Measurements from ENCODE around the gene KCNMA1.
"Not testable (repeated sequence)": the region's sequence is repeated elsewhere in the genome, so short reads cannot be mapped to it uniquely, and the experiment has no call there.

The KCNMA1 gene

DNA sequence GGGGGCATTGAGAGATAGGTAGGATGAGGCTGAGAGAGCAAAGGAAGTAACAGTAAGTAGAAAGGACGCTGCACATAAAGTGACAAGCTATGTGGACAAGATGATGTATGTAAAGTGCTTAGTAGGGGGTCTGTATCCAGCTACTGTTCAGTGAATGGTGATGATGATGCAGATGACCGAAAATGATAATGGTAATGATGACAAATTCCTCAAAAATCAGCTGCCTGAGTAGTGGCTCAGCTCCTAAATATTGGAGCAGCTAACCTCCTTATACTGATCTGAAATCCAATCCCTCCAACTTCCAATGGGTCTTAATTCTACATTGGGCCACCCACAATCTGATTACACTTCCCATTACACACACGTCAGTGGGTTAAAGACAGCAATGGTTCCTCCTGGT, 27.1 kb upstream of the KCNMA1 start:
- no peak for DNase-seq (ENCODE audit: insufficient read length, low spot score)
- no peak for FAIRE-seq

DNA sequence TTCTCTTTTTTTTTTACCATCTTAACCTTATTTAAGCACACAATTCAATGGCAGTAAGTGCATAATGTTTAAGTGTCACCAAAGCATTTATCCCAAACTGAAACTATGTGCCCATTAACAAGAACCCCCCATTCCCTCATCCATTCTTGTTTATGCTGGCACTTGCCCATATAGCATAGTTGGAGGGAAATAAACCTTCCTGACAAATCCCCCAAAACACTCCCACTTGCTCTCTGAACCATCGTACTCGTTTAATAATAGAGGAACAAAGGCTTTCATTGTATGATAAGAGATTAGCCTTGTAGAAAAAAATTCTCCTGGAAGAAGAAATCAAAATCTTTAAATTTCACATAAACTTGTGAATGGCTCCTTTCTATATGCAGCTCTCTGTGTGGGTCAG, 26.4 kb upstream of the KCNMA1 start:
- FAIRE-seq (no peak), DNase-seq (ENCODE audit: insufficient read length, low spot score) (no peak)

DNA sequence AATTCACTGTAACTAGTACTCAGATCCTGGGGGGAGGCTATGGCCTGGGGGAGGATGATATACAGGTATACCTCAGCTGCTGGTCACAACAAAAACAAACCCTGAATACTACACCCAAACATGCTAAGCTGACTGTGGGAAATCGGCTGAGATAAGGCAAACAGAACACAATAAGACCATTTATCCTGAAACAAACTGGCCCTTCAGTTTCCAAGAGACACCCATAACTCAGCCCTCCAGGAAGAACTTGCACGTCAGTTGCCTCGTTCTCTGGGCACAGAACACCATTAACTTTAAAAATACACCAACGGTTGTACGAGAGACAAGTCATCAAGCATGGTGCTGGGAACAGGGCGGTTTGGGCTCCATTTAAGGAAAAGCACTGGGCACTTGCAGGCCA, 24.1 kb upstream of the KCNMA1 start:
- DNase-seq (ENCODE audit: insufficient read length, low spot score): no peak
- FAIRE-seq: no peak

DNA sequence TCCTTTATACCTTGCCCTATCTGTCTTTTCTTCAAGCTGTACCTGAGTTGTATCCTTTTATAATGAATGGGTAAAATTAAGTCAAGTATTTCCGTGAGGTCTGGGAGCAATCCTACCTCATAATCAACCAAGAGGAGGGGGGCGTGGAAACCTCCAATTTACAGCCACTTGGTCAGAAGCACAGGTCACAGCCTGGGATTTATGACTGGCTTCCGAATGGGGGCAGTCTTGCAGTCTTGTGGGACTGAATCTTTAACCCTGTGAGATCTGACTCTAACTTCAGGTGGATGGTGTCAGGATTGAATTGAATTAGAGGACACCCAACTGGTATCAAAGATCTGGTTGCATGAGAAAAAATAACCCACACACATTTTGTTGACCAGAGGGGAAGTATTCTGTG, 23.5 kb upstream of the KCNMA1 start:
- FAIRE-seq (no peak), DNase-seq (ENCODE audit: insufficient read length, low spot score) (no peak)

DNA sequence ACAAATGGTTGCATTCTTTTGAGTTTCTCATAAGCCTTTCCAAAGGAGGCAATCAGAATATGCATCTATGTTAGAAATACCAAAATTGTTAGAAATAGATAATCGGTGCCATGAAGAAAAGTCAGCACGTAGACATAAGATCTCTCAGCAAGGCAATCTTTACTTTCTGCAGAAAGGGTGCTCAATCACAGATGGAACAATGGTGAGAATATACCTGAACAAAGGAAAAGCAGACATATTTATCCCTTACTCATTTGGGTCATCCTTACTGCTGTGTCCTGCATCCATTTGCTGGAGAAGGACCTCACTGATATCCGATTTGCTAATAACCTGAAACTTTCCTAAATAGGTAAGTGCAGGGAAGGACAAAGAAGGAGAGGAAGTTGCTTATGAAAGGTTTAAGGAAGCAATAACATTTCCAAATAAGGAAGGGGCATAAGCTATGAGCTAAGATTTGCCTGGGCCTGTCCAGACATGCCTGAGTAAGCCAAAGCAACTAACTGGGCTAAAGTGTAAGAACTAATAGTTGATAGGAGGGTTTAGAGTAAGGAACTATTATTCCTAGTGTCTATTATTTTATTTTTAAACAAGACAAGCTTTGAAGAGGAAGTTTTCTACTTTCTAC, 21.6 kb upstream of the KCNMA1 start:
- not testable (repeated sequence) for DNase-seq (ENCODE audit: insufficient read length, low spot score); FAIRE-seq

DNA sequence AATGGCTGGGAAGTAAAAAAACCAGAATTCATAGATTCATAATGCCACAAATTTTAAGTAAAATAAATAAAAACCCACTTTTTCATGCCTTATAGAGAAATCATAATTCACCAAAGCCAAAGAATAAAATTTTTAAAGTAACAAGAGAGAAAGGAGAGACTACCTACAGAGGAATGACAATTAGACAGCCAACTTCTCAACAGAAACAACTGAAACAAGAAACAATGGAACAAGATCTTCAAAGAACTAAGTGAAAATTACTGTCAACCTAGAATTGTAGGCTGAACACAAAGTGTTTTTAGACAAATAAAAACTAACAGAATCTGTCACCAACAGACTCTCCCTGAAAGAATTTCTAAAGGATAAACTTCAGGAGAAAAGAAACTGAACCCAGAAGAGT, 15.6 kb upstream of the KCNMA1 start:
- DNase-seq (ENCODE audit: insufficient read length, low spot score) (no peak), FAIRE-seq (no peak)

DNA sequence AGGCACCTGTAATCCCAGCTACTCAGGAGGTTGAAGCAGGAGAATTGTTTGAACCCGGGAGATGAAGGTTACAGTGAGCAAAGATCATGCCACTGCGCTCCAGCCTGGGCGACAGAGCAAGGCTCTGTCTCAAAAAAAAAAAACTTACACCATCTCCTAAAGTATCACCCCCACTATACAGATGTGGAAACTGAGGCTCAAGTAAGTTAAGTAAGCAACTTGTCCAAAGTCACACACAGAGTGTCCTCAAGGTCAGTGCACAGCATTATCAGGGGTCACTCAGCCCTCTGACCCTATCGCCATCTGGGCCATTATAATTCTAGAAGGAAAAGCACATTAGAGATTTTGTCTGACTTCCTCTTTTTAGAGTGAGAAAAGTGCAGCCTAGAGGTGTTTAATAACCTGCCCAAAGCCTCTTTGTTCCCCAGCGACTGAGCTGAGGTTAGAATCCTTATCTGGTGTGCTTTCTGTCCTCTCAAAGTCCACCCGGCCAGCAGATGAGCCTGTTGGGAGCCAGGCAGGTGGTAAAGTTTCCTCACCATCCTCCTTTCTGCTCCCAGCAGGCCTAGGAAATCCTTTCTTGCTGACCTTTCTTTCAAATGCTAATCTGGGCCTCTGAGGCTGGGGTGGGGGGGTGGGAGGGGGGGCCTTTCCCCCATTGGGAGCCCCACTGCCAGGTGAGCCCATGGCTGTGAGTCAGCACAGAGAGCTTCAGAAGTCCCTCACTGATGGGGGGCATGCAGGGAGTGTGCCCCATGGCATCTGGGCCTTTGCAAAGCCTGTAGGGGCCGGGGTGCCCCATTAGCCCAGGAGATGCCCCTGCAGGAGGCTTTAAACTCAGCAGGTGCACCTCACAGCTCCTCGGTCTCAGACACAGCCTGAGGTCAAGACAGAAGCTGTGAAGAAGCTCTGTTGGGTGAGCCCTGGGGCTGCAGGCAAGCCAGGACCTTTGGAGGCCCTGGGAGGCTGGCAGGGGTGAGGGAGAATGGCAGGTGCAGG, 12.0 kb upstream of the KCNMA1 start:
- FAIRE-seq: no peak
- no peak for DNase-seq (ENCODE audit: insufficient read length, low spot score)

DNA sequence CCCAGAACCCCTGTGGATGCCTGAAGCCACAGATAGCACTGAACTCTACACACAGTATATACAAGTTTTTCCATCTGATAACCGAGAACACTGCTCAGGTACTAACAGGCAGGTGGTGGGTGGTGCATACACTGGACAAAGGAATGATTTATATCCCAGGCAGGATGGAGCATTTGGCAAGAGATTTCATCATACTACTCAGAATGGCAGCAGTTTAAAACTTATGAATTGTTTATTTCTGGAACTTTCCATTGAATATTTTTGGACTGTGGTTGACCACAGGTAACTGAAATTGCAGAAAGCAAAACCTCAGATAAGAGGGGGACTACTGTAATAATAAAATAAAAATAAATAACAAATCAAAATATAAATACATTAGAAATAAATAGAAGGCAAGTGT, 10.9 kb upstream of the KCNMA1 start:
- FAIRE-seq: no peak
- no peak for DNase-seq (ENCODE audit: insufficient read length, low spot score)

DNA sequence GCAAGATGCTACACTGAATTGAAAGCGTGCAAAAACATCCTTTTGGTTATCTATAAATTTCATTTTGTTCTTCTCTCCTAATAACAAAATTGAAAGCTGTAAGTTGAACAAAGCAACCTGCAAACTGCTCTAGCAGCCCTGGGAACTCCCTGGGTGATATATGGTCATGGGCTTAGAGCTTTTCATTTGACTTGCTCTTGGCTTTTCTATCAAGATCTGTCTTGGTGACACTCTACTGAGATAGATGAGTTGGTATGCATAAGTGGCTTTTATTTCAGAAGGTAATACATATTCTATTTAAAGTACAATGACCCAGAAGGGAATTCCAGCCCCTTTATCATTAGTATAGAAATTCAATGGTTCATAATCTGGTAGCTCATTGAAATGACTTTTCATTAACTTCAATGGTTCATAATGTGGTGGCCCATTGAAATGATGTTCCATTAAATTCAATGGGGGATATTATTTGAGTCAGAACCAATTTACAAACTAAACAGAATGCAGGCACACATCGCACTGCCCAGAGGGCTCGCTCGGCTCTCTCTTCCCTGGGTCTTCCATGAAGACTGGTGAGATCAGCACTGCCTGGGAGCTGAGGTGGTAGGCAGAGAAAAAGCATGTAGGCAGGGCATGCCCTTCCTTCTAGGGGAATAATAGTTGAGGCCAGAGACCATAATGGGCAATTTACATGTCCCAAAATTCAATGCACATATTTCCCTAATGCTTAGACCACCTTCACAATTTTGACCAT, 10.1 kb upstream of the KCNMA1 start:
- DNase-seq (ENCODE audit: insufficient read length, low spot score) (no peak), FAIRE-seq (no peak)

DNA sequence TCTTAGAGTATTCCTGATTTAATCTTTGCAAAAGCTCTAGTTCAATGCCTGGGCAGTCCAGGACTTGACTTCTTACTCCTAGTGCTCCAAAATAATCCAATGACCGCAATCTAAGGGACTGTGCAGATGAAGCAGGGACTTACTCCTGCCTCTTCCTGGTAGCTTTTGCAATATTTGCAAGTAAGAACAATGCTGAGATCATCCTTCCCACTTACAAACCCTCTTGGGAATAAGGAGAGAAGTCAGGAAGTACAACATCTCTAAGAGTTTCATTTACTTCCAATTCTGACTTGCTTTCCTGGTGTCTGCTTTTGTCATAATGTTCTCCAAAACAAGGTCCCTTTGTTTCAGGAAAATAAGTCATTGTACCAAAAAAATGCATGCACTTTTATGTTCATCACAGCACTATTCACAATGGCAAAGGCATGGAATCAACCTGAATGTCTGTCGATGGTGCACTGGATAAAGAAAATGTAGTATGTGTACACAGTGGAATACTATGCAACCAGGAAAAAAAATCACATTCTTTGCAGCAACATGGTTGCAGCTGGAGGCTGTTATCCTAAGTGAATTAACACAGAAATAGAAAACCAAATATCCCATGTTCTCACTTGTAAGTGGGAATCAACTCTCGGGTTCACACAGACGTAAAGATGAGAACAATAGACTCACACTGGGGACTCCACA, 7.1 kb upstream of the KCNMA1 start:
- DNase-seq (ENCODE audit: insufficient read length, low spot score) (no peak), FAIRE-seq (no peak)

DNA sequence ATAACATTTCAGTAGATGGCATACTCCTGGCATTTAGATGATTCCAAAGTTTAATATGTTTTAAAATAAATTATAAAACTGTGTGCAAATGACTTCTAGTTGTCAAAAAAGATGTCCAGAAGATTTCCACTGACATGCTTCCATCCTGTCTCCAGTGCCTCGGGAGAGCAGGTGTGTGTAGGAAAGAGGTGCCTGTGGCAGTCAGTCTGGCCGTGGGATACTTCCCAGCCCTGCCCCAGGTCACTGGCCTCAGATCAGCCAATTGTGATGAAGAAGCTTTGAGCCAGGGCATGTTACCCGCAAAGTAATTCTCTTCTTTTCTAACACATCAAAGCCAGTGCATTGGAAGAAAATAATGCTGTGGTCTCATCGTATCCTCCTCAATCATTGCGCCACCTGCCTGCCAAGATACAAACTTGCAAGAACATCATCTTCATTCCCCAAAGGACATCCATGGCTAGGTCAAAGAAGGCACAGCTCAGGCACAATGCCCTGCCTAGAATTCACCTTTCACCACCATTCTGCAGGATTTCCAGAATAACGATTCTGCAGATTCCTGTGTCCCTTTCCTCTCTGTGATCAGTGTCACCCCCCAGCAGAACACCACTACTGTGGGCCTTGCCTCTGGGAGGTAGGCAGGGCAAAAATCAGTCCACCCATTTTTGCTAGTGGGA, 6.3 kb upstream of the KCNMA1 start:
- DNase-seq (ENCODE audit: insufficient read length, low spot score) (peak; percentile 64), FAIRE-seq (peak; percentile 87)

DNA sequence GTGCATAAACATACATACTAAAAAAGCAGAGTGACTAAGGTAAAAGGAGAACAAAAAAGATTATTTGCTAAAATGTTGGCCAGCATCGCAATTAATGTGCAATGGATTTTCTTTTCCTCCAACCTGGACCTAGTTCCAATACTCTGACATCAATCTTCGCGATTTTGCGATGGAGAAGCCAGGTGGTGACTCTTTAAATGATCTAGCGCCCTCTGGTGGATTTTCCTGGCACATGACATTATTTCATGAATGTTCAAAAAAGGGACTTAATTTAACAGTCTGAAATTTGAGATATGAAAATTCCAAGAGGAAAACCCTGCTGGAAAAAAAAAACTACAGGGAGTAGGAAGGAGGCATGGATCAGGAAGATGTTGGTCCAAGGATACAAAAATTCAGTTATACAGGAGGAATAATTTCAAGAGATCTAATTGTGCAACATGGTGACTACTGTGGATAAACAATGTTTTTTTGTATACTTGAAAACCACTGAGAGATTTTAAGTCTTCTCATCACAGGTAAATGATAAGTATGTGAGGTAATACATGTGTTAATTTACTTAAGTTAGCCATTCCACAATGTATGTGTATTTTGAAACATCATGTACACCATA, 4.3 kb upstream of the KCNMA1 start:
- peak; percentile 70 for DNase-seq (ENCODE audit: insufficient read length, low spot score)

DNA sequence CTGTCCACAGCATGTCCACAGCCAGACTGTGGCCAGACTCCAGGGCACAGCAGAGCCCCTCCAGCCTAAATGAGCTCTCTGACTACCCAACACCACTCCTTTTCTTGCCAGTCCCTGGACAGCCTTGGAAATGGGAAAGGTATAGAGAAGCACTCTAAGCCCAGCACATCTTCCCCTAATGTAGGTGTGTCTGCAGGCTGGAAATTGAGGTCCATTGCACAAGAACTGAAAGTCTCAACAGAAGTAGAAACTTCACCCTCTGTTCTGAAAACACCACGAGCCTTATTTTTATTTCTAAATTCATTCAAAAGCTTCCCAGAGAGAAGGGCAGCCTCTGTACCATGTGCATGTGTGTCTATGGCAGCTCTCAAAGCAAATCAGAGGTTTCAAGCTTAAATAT, 3.7 kb upstream of the KCNMA1 start:
- no peak for DNase-seq (ENCODE audit: insufficient read length, low spot score)

More for the DNA sequence above, 4.3 kb upstream of the KCNMA1 start:
- FAIRE-seq: peak; percentile 92

DNA sequence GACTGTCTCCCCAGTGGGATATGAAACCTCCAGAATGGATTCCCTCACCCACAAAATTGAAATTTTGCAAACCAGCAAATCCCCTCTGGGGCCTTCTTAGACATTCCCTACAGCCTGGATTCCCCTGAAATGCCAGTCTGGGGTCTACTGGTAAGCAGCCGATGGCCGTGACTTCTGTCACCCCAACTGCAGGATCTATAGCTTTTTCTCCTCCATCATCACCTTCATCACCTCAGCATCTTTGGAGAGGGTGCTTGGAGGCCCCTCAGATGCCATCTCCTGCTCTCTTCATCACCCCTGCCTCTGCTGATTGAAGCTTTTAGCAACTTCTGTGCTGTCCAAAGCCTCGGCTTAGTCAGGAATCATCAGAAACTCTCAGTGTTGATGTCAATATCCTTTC, 2.6 kb upstream of the KCNMA1 start:
- no peak for DNase-seq (ENCODE audit: insufficient read length, low spot score)
- FAIRE-seq: no peak

More for the DNA sequence above, 3.7 kb upstream of the KCNMA1 start:
- FAIRE-seq: no peak

DNA sequence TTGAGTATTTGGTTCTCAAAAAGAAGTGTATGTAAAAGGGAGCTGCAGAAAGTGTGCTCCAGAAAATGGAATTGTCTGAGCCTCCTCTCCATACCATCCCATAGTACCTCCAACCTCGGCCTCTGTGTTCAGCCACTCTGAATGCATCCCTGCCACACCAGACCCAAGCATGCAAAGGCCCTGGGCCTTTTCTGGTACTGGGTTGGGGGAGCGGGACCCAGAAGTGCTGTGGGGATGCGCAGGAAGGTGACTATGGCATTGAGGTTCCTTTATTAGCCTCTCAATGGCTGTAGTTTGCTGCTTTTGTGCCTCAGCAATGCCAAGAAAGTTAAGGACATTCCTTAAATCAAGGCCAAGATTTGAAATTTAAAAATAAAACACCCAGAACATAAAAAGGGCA, 2.1 kb upstream of the KCNMA1 start:
- DNase-seq (ENCODE audit: insufficient read length, low spot score): no peak
- no peak for FAIRE-seq

DNA sequence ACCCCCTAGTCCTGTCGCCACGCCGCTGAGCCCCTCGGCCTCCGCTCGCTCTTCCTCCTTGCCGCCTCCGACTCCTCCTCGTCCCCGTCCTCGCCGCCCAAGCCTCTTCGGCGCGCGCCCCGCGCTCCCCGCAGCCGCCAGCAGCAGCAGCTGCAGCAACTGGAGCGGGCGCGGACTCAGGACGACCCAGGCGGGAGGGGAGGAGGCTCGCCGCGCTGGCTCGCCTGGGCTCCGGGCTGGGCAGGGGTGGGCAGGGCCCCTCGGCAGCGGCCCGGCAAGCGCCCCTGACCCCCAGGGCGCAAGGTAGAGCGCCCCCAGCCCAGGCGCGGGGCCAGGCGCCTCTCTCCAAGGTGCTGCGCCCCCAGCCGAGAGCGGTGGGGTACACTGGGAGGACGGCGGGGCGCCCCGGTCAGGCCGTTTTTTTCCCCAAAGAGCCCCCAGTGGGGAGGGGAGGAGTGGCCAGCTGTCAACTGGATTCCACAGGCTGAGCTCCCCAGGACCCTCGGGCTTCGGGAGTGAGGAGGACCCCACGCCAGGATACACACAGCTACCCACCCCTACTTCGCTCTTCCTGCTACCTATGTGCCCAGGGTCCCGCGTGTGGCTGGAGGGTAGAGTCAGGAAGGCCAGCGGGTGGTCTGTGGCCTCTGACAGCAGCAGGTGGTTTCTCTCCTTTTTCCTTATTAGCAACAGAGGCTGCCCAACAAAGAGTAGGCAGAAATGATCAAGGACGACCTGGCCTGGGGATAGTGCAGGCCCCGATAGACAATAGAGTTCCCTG, 903 bp upstream of the KCNMA1 start:
- DNase-seq (ENCODE audit: insufficient read length, low spot score) (peak; percentile 41), FAIRE-seq (peak; percentile 63)

DNA sequence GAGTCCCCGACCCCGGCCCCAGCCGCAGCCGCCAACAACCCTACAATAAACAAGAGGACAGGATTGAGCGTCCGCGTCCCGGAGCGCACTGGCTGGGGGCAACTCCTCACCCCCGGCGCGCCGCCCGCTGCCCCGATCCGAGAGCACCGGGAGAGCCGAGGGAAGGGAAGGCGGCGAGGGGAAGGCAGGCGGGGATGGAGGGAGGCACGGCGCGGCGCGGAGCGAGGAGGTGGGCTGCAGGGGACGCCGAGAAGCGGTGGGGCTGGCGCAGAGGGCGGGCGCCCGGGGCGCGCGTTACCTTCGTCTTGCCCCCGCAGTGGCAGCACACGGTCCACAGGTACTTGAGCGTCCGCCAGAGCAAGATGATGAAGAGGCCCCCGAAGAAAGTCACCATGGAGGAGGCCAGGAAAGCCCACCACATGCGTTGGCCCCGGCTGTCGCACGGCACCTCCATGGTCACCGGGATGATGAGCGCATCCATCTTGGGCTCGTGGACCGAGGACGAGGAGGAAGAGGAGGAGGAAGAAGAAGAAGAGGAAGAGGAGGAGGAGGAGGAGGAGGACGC, 559 bp downstream of the KCNMA1 start:
- no peak for FAIRE-seq
- DNase-seq (ENCODE audit: insufficient read length, low spot score): no peak

DNA sequence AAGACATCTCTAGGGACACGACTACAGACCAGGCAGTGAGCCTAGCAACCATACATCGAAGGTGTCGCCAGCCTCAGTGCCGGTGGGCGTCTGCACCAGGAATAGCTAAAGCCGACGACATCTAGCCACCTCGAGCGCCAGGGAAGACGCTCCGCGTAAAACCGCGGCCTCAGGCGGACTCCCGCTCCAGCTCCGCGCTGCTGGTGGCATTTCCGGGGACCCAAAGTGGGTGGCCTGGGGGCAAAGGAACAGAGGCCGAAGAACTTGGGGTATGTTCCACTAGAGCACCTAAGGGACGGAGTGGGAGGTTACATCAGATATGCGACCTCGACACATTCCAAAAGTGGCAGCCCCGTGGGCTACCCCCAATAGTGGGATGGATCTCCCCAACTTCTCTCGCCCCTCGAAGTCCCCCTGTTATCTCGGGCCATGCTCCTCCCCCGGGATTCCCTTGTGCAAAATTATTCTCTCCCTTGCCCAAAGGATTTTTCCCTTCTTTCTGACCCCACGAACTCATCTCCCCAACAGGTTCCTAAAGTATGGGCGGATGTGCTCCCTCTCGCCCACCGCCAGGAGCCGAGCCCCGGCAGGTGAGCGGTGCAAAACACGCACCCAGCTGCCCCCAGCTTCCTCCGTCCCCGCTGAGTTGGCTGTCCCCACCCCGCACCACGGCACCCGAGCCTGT, 1.2 kb downstream of the KCNMA1 start:
- peak; percentile 79 for FAIRE-seq
- no peak for DNase-seq (ENCODE audit: insufficient read length, low spot score)
